Neural progenitor cell (in vitro differentiated cells): ENCODE results near the gene FSCN2.

Experiments used
- EZH2phosphoT487 ChIP-seq: fragments of 200-600 bp; sonication (generic); IDR thresholded peaks from 2 replicates; pipeline ENCODE4 v1.6.1; 2017; ENCODE audit warnings: antibody characterized with exemption
- TF ChIP-seq, protein P1 (sequence below): fragments of 200-600 bp; sonication (generic); IDR thresholded peaks from 2 replicates; pipeline ENCODE4 v1.5.1; 2017; ENCODE audit warnings: antibody characterized with exemption, mild to moderate bottlenecking

DNA sequence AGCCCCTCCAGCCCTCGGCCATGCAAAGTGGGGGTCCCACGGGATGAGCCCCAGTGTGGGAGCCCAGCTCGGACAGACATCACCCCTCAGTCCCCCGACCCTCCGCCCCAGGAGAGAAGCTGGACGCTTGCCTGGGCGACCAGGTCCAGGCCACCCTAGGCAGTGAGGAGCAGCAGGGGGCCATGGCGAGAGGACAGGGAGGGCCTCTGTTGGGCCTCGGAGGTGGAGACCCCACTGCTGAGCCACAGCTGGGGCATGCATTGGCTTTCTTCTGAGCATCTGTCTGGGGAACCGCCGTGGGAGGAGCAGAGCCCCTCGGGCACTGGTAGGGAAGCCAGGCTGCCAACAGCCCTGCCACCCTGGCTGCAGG lies 28.6 kb upstream of the FSCN2 start:
- TF ChIP-seq, protein P1, sequence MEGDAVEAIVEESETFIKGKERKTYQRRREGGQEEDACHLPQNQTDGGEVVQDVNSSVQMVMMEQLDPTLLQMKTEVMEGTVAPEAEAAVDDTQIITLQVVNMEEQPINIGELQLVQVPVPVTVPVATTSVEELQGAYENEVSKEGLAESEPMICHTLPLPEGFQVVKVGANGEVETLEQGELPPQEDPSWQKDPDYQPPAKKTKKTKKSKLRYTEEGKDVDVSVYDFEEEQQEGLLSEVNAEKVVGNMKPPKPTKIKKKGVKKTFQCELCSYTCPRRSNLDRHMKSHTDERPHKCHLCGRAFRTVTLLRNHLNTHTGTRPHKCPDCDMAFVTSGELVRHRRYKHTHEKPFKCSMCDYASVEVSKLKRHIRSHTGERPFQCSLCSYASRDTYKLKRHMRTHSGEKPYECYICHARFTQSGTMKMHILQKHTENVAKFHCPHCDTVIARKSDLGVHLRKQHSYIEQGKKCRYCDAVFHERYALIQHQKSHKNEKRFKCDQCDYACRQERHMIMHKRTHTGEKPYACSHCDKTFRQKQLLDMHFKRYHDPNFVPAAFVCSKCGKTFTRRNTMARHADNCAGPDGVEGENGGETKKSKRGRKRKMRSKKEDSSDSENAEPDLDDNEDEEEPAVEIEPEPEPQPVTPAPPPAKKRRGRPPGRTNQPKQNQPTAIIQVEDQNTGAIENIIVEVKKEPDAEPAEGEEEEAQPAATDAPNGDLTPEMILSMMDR: no peak
- TF ChIP-seq EZH2phosphoT487: no peak
